Ishikawa (cell line): ENCODE data around the gene ZRANB1.

ENCODE experiments used
- CEBPB ChIP-seq: IDR thresholded peaks from 2 replicates; pipeline ENCODE4 v1.6.1; 2012
- CREB1 ChIP-seq: IDR thresholded peaks from 2 replicates; pipeline ENCODE4 v1.6.1; 2012; ENCODE audit warnings: low read depth
- EGR1 ChIP-seq: IDR thresholded peaks from 2 replicates; pipeline ENCODE4 v1.6.1; 2012
- EP300 ChIP-seq: IDR thresholded peaks from 2 replicates; pipeline ENCODE4 v1.6.1; 2012; ENCODE audit warnings: borderline replicate concordance
- FOXM1 ChIP-seq: IDR thresholded peaks from 2 replicates; pipeline ENCODE4 v1.6.1; 2012; ENCODE audit warnings: low read depth, borderline replicate concordance
- MAX ChIP-seq: IDR thresholded peaks from 2 replicates; pipeline ENCODE4 v1.6.1; 2012
- RAD21 ChIP-seq: IDR thresholded peaks from 2 replicates; pipeline ENCODE4 v1.6.1; 2012; ENCODE audit warnings: low read depth
- REST ChIP-seq: IDR thresholded peaks from 2 replicates; pipeline ENCODE4 v1.6.1; 2012; ENCODE audit warnings: low read depth, mild to moderate bottlenecking
- TAF1 ChIP-seq: IDR thresholded peaks from 2 replicates; pipeline ENCODE4 v1.6.1; 2012; ENCODE audit warnings: low read depth, mild to moderate bottlenecking
- TCF12 ChIP-seq: IDR thresholded peaks from 2 replicates; pipeline ENCODE4 v1.6.1; 2012; ENCODE audit warnings: low read depth
- TEAD4 ChIP-seq: IDR thresholded peaks from 2 replicates; pipeline ENCODE4 v1.6.1; 2012
- USF1 ChIP-seq: IDR thresholded peaks from 2 replicates; pipeline ENCODE4 v1.6.1; 2012
- ZBTB7A ChIP-seq: IDR thresholded peaks from 2 replicates; pipeline ENCODE4 v1.6.1; 2012; ENCODE audit warnings: low read depth

DNA sequence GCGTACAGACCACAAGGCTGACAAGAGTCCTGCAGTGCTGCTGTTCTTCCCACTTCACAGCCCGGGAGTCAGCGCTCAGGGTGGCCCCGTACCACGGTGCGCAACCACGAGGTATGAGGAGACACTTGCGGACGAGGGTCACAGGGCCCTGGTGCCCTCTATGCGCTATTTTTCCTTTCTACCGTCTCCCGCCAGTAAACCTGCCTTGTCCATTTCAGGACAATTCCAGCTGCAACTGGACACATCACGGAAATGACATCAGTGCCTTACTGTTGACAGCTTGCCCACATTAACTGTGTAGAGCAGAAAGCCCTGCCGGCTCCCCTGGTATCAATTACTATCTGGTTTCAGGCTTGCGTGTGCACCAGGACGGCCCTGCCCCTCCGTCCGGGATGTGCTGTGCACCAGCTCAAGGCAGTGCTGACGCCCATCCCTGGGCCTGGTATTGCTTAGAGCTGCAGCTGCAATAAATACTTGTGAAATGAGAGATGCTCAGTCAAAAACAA, 65.1 kb downstream of the ZRANB1 start:
- TF ChIP-seq MAX (no peak), REST (no peak), CEBPB (no peak), EP300 (no peak), RAD21 (no peak), TAF1 (no peak), EGR1 (no peak), FOXM1 (no peak), USF1 (no peak), TCF12 (no peak), CREB1 (no peak), ZBTB7A (no peak), TEAD4 (no peak)
